Peyer's patch (tissue), 4 donors: ENCODE results near the gene LARGE2. TPM values are rescaled to one million over a fixed set of nuclear protein-coding genes. Genes with fewer than 3 reads are reported as not detected.

Experiments used
- DNase-seq, 3 donors: peaks; one replicate each; pipeline ENCODE4 v3.0.0-alpha.2; 2017 to 2019
- H3K27ac ChIP-seq, 4 donors: fragments of 200-600 bp; sonication (generic); one replicate each; pipeline ENCODE4 v1.5.1; 2016 to 2019
- H3K27me3 ChIP-seq, 2 donors: fragments of 200-600 bp; sonication (generic); one replicate each; pipeline ENCODE4 v1.5.1; 2019
- H3K36me3 ChIP-seq, 3 donors: fragments of 200-600 bp; sonication (generic); one replicate each; pipeline ENCODE4 v1.5.1; 2016 to 2019
- H3K4me1 ChIP-seq, 4 donors: fragments of 200-600 bp; sonication (generic); one replicate each; pipeline ENCODE4 v1.5.1; 2016 to 2019
- H3K4me3 ChIP-seq, 4 donors: fragments of 200-600 bp; sonication (generic); 1 replicate in 3 of 4; 2 replicates in 1 of 4; pipeline ENCODE4 v1.5.1; 2016 to 2019; ENCODE audit warnings: mild to moderate bottlenecking in 1 of 4
- H3K9me3 ChIP-seq, 4 donors: fragments of 200-600 bp; sonication (generic); one replicate each; pipeline ENCODE4 v1.5.1; 2016 to 2019; ENCODE audit warnings: mild to moderate bottlenecking in 1 of 4
- CTCF ChIP-seq, 6 experiments: fragments of 450-650 bp in 4 of 6; fragments of 200-600 bp in 2 of 6; sonication (generic) in 1 of 6; IDR thresholded peaks; one replicate each; pipeline ENCODE4 v1.5.1; 2017 to 2019; ENCODE audit warnings: antibody characterized with exemption in 6 of 6, mild to moderate bottlenecking in 3 of 6, moderate library complexity in 1 of 6
- POLR2A ChIP-seq, 2 donors: fragments of 450-650 bp; IDR thresholded peaks; one replicate each; pipeline ENCODE4 v1.5.1; 2017; ENCODE audit warnings: antibody characterized with exemption in 2 of 2, mild to moderate bottlenecking in 2 of 2, moderate library complexity in 2 of 2
- total RNA-seq, 4 donors: library from RNA; depleted of rRNA; stranded (reverse); fragments of >200 nt; gene quantifications; one replicate each; pipeline ENCODE4 v1.1.0, GENCODE V29; 2016

Gene LARGE2
- total RNA-seq, 4 donors from 2014 or later, result 0.83 to 1.6 (median 1.2) TPM; not detected in 1

GRCh38 chr11:45924036-45924915 is 1.8 kb downstream of the LARGE2 start:
- TF ChIP-seq CTCF (IDR thresholded peaks at IDR 0.05) (no peak), POLR2A (IDR thresholded peaks at IDR 0.05) (no peak)
- Histone ChIP-seq H3K36me3 (no peaks in the 10 kb centered on the region), H3K9me3 (no peaks in the 10 kb centered on the region), H3K27ac (peak overlapping the region in 1 of 4 donors; percentile 38), H3K4me3 (no peak overlapping the region), H3K4me1 (peaks cover 3 to 18% (median 10%) of the 10 kb centered on the region in 4 donors), H3K27me3 (peaks cover 0 to 18% of the 10 kb centered on the region in 2 donors)
- peak in 1 of 3 donors; percentile 45 for DNase-seq

GRCh38 chr11:45924927-45925326 is 2.5 kb downstream of the LARGE2 start:
- Histone ChIP-seq H3K27ac (no peak overlapping the region), H3K4me1 (peaks cover 3 to 23% (median 13%) of the 10 kb centered on the region in 4 donors), H3K36me3 (no peaks in the 10 kb centered on the region), H3K4me3 (no peak overlapping the region), H3K27me3 (peaks cover 0 to 18% of the 10 kb centered on the region in 2 donors), H3K9me3 (no peaks in the 10 kb centered on the region)
- TF ChIP-seq POLR2A (IDR thresholded peaks at IDR 0.05) (no peak), CTCF (IDR thresholded peaks at IDR 0.05) (no peak)
- peak in 1 of 3 donors; percentile 22 for DNase-seq

DNA sequence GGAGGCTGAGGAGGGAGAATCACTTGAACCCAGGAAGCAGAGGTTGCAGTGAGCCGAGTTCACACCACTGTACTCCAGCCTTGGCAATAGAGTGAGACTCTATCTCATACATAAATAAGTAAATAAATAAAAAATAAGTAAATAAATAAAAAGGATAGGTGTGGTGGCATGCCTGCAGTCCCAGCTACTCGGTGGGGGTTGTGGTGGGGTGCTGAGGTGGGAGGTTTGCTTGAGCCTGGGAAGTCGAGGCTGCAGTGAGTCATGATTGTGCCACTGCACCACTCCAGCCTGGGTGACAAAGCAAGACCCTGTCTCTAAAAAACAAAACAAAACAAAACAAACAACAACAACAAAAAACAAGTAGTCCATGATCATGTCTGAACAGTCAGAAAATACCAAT is 3.1 kb downstream of the LARGE2 start:
- H3K27me3 ChIP-seq, result peaks cover 0 to 18% of the 10 kb centered on the region in 2 donors
- H3K4me3 ChIP-seq, result no peak overlapping the region
- no peak overlapping the region for H3K27ac ChIP-seq
- DNase-seq, result no peak
- no peaks in the 10 kb centered on the region for H3K36me3 ChIP-seq
- H3K9me3 ChIP-seq, result no peaks in the 10 kb centered on the region
- no peak for TF ChIP-seq CTCF (IDR thresholded peaks at IDR 0.05)
- no peak for TF ChIP-seq POLR2A (IDR thresholded peaks at IDR 0.05)
- H3K4me1 ChIP-seq, result peaks cover 3 to 28% (median 17%) of the 10 kb centered on the region in 4 donors

DNA sequence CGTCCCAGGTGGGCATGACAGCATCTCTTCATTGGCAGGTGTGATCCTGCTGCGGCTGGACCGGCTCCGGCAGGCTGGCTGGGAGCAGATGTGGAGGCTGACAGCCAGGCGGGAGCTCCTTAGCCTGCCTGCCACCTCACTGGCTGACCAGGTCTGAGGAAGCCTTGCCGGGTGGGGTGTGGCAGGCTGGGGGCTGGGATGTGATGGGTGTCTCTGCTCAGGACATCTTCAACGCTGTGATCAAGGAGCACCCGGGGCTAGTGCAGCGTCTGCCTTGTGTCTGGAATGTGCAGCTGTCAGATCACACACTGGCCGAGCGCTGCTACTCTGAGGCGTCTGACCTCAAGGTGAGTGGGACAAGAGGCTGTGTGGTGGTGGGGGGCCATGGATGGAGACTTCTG is 3.5 kb downstream of the LARGE2 start:
- peaks cover 3 to 31% (median 21%) of the 10 kb centered on the region in 4 donors for H3K4me1 ChIP-seq
- DNase-seq, result peak in 1 of 3 donors; percentile 44
- TF ChIP-seq CTCF (IDR thresholded peaks at IDR 0.05) (no peak), POLR2A (IDR thresholded peaks at IDR 0.05) (no peak)
- H3K9me3 ChIP-seq, result no peaks in the 10 kb centered on the region
- no peak overlapping the region for H3K4me3 ChIP-seq
- H3K27me3 ChIP-seq, result peaks cover 0 to 18% of the 10 kb centered on the region in 2 donors
- H3K27ac ChIP-seq, result no peak overlapping the region
- H3K36me3 ChIP-seq, result no peaks in the 10 kb centered on the region

GRCh38 chr11:45926536-45927331 is 4.3 kb downstream of the LARGE2 start:
- H3K27me3 ChIP-seq, result peaks cover 0 to 13% of the 10 kb centered on the region in 2 donors
- peak overlapping the region in 1 of 4 donors; percentile 31 for H3K27ac ChIP-seq
- H3K36me3 ChIP-seq, result no peaks in the 10 kb centered on the region
- no peak overlapping the region for H3K4me3 ChIP-seq
- H3K4me1 ChIP-seq, result peaks cover 3 to 30% (median 23%) of the 10 kb centered on the region in 4 donors
- peak in 1 of 3 donors; percentile 43 for DNase-seq
- H3K9me3 ChIP-seq, result no peaks in the 10 kb centered on the region
- TF ChIP-seq POLR2A (IDR thresholded peaks at IDR 0.05) (no peak), CTCF (IDR thresholded peaks at IDR 0.05) (no peak)
